ENCODE measurements around the gene TPX2.

TPX2 gene

DNA sequence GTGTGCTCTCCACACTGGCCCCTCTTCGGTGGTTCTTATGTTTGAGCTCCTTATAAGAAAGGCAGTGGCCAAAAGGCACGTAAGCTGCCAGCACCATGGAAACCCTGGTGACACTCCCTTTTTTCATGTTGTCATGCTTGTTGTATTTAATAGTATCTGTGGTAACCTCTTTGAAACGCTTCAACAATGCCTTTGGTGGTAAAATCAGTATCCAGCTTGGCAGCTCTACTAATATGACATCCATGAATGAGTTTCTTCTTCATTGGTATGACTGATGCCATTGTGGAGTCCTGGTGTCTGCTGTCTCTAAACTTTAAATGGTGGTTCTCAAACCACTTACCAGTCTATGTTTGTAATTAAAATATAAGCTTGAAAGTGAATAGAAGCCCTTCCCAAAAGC, 69.4 kb downstream of the TPX2 start:
- TF ChIP-seq ZNF202 (tag by site-specific recombination; IDR thresholded peaks at IDR 0.05; ENCODE audit: borderline replicate concordance) (no peak), ZNF777 (tag by site-specific recombination; IDR thresholded peaks at IDR 0.05; ENCODE audit: borderline replicate concordance) (no peak), ZNF157 (tag by site-specific recombination; IDR thresholded peaks at IDR 0.05) (no peak), ZNF48 (tag by site-specific recombination; IDR thresholded peaks at IDR 0.05) (no peak), ZNF394 (tag by site-specific recombination; IDR thresholded peaks at IDR 0.05; ENCODE audit: borderline replicate concordance) (no peak), SCRT2 (tag by site-specific recombination; IDR thresholded peaks at IDR 0.05) (no peak)
- peaks cover 15 to 41% of the 10 kb centered on the region in 2 experiments; a peak in 2 of 3 replicates for H3K36me3 ChIP-seq (ENCODE audit: control insufficient read depth in 2 of 2, insufficient read depth in 1 of 2, low read length in 2 of 2)
- no peaks in the 10 kb centered on the region for H3K9me3 ChIP-seq (ENCODE audit: control insufficient read depth, insufficient read depth, low read depth, low read length)
- H3K27ac ChIP-seq (ENCODE audit: extremely low read depth, low read depth, low read length) = no peak overlapping the region
- no peak overlapping the region for H3K4me3 ChIP-seq (ENCODE audit: low read depth, low read length)
- ChIA-PET POLR2A (no interaction called here), CTCF (interaction anchor here (0.7 to 1.4 kb wide), 2 partner anchors 196 to 212 kb away, joined by 3 read pairs; no protein-coding TSS in a partner anchor)
- H3K4me1 ChIP-seq (ENCODE audit: control insufficient read depth, insufficient read depth, low read length) = no peaks in the 10 kb centered on the region

DNA sequence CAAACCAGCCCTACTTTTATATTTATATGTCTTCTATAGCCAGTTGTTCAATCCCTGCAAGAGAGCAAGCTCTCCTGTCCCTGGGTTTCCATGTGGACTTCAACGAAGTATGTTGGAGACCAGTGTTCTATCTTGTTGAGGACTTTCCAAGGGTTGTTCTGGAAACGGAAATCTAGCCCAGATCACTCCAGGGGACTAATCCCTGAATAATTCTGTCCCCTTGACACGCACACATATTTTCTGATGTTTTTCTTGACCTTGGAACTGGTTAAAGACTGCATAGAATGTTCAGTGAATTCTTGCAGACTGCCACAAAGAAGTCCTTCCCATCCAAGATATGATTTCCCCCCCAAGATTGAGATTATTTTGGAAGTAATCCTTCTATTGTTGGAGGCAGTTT, 70.6 kb downstream of the TPX2 start:
- Histone ChIP-seq H3K36me3 (ENCODE audit: control insufficient read depth in 2 of 2, insufficient read depth in 1 of 2, low read length in 2 of 2) (peaks cover 12 to 32% of the 10 kb centered on the region in 2 experiments; a peak in 2 of 3 replicates), H3K9me3 (ENCODE audit: control insufficient read depth, insufficient read depth, low read depth, low read length) (no peaks in the 10 kb centered on the region), H3K27ac (ENCODE audit: extremely low read depth, low read depth, low read length) (no peak overlapping the region), H3K4me3 (ENCODE audit: low read depth, low read length) (no peak overlapping the region), H3K4me1 (ENCODE audit: control insufficient read depth, insufficient read depth, low read length) (no peaks in the 10 kb centered on the region)
- ChIA-PET CTCF (interaction anchor here (0.7 to 1.4 kb wide), 3 partner anchors 13 to 221 kb away, joined by 3 to 5 read pairs (median 3); no protein-coding TSS in a partner anchor), POLR2A (no interaction called here)
- TF ChIP-seq ZNF664 (tag by site-specific recombination; IDR thresholded peaks at IDR 0.05) (no peak), ZNF10 (tag by site-specific recombination; IDR thresholded peaks at IDR 0.05) (no peak), ZSCAN23 (tag by site-specific recombination; IDR thresholded peaks at IDR 0.05) (no peak)
- TF ChIP-seq, protein P1, sequence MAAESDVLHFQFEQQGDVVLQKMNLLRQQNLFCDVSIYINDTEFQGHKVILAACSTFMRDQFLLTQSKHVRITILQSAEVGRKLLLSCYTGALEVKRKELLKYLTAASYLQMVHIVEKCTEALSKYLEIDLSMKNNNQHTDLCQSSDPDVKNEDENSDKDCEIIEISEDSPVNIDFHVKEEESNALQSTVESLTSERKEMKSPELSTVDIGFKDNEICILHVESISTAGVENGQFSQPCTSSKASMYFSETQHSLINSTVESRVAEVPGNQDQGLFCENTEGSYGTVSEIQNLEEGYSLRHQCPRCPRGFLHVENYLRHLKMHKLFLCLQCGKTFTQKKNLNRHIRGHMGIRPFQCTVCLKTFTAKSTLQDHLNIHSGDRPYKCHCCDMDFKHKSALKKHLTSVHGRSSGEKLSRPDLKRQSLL (tag by site-specific recombination; IDR thresholded peaks at IDR 0.05) = no peak

DNA sequence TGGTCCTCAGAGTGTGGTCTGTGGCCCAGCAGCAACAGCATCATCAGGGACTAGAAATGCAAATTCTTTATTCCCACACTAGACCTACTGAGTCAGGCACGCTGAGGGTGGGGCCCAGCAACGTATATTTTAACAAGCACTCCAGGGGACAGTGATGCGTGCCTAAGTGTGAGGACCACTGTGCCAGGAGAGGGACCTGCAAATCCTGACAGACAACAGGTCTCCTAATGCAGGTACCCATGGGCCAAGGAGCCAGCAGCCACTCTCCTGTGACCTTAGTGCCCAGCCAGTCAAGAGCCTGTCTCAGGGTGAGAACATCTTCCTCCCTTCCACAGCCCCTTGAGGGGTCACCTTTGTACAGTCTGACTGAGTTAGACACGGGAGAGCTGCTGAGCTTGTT, 72.1 kb downstream of the TPX2 start:
- Histone ChIP-seq H3K4me3 (ENCODE audit: low read depth, low read length) (no peak overlapping the region), H3K27ac (ENCODE audit: extremely low read depth, low read depth, low read length) (no peak overlapping the region), H3K36me3 (ENCODE audit: control insufficient read depth in 2 of 2, insufficient read depth in 1 of 2, low read length in 2 of 2) (peaks cover 0 to 23% of the 10 kb centered on the region in 2 experiments; a peak in 1 of 3 replicates), H3K4me1 (ENCODE audit: control insufficient read depth, insufficient read depth, low read length) (no peaks in the 10 kb centered on the region), H3K9me3 (ENCODE audit: control insufficient read depth, insufficient read depth, low read depth, low read length) (no peaks in the 10 kb centered on the region)
- POLR2A ChIA-PET = interaction anchor here (1.1 kb wide), 1 partner anchor 140 kb away, joined by 3 read pairs; the partner anchor contains the start of gene PDRG1
- CTCF ChIA-PET = interaction anchor here (0.8 kb wide), 1 partner anchor 25 kb away, joined by 3 read pairs; no protein-coding TSS in a partner anchor
- TF ChIP-seq ZNF19 (tag by site-specific recombination; IDR thresholded peaks at IDR 0.05; ENCODE audit: low read depth) (no peak), ZNF433 (tag by site-specific recombination; IDR thresholded peaks at IDR 0.05; ENCODE audit: low read depth) (no peak), OVOL3 (tag by site-specific recombination; IDR thresholded peaks at IDR 0.05) (no peak), ZNF416 (tag by site-specific recombination; IDR thresholded peaks at IDR 0.05) (no peak), ZSCAN23 (tag by site-specific recombination; IDR thresholded peaks at IDR 0.05) (no peak), ZNF777 (tag by site-specific recombination; IDR thresholded peaks at IDR 0.05; ENCODE audit: borderline replicate concordance) (no peak), ZNF530 (tag by site-specific recombination; IDR thresholded peaks at IDR 0.05; ENCODE audit: low read depth) (no peak)
- TF ChIP-seq, protein P2, sequence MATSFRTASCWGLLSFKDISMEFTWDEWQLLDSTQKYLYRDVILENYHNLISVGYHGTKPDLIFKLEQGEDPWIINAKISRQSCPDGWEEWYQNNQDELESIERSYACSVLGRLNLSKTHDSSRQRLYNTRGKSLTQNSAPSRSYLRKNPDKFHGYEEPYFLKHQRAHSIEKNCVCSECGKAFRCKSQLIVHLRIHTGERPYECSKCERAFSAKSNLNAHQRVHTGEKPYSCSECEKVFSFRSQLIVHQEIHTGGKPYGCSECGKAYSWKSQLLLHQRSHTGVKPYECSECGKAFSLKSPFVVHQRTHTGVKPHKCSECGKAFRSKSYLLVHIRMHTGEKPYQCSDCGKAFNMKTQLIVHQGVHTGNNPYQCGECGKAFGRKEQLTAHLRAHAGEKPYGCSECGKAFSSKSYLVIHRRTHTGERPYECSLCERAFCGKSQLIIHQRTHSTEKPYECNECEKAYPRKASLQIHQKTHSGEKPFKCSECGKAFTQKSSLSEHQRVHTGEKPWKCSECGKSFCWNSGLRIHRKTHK (tag by site-specific recombination; IDR thresholded peaks at IDR 0.05) = no peak
